Activated gamma-delta T cell treated with anti-CD3 and anti-CD28 coated beads, Interleukin-2, amount 50 U/mL, for 16 hours (primary cell): ENCODE results near the gene MKNK2.
"Not testable (repeated sequence)": the region's sequence is repeated elsewhere in the genome, so short reads cannot be mapped to it uniquely, and the experiment has no call there.

Experiments
- DNase-seq: peaks from one replicate; pipeline ENCODE4 v3.0.0-alpha.2; 2020; ENCODE audit warnings: low read depth

MKNK2 gene

GRCh38 chr19:2050991-2051772 is at the start of gene MKNK2:
TSS of gene MKNK2 (minus strand) at chr19:2051244. CDS start at chr19:2050851, 393 bp downstream.
- DNase-seq: peak; percentile 93

DNA sequence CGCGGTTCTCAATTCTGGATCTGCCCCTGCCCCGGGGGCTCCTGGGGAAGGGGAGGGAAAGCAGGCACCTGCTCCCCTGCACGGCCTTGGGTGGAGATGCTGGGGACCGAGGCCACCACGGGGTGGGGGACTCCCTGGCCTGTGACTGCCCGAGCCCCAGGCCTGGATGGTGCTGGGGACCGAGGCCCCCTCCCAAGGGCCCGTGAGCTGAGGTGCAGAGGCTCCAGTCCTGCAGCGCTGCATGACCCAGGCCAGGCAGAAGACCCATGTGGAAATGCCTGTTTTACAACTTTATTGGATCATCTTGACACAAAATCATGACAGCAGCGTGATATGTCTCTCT is 49.6 kb upstream of the MKNK2 start:
- DNase-seq: no peak

DNA sequence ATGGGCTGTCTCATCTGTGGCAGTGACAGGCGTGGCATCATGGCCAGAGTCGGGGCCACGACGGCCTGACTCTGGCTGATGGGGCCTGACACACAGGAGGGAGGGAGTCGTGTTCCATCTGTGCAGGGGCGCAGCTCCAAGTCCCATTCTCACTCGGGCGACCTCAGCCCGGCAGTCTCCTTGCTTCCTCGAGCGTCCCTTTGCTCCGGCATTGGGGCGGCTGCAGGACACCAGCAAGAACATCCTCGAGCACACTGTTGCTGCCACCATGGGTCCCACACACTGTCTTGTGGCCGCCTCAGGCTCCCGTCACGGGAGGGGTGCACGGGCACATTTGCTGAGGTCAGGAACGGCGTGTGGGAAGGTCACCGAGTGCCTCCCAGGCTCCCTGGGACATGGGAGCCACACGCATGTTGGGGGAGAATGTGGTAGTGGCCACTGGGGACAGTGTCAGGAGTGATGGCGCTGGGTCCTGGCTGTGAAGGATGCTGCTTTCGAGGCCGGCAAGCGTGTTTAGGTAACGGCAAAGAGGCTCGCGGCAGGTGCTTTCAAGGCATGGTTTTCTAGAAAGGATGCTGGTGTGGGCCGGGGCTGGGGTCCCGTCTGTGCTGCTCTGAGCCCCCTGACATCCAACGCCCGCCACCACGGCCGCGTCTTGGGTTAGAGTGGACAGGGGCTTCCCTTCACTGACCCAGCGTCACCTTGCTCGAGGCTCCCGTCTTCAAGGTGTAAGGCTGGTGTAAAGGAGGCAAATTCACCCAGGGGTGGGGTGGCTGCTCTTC is 49.1 kb upstream of the MKNK2 start:
- no peak for DNase-seq

DNA sequence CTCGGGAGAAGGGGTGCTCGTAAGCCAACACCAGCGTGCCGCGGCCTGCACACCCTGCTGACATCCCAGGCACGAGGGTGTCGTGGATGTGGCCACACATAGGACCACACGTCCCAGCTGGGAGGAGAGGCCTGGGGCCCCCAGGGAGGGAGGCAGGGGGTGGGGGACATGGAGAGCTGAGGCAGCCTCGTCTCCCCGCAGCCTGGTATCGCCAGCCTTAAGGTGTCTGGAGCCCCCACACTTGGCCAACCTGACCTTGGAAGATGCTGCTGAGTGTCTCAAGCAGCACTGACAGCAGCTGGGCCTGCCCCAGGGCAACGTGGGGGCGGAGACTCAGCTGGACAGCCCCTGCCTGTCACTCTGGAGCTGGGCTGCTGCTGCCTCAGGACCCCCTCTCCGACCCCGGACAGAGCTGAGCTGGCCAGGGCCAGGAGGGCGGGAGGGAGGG is 48.0 kb upstream of the MKNK2 start:
- no peak for DNase-seq

GRCh38 chr19:2097886-2098327 is 46.9 kb upstream of the MKNK2 start:
- no peak for DNase-seq

- peak; percentile 41 for DNase-seq
These were observed 46.3 kb upstream of the MKNK2 start for GRCh38 chr19:2097203-2097885.

DNA sequence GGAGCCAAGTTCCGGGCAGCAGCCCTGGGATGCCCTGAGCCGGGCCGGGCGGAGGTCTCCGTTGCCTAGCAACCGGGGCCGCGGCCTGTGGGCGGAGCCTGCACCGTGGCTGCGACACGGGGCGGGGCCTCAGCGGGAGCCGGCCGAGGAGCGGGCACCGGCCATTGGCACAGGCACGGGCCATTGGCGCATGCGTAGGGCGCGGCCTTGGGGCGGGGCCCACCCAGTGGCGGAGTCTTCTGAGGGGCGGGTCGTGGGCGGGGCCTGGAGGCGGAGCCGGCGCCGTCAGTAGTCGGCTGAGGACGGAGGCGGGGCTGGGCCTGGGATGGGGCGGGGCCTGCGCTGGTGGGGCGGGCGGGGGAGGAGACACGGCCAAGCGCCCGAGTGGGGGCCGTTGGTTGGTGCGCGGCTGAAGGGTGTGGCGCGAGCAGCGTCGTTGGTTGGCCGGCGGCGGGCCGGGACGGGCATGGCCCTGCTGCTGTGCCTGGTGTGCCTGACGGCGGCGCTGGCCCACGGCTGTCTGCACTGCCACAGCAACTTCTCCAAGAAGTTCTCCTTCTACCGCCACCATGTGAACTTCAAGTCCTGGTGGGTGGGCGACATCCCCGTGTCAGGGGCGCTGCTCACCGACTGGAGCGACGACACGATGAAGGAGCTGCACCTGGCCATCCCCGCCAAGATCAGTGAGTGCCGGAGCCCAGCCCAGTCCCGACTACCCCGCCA is 45.6 kb upstream of the MKNK2 start, which contains the start of gene IZUMO4:
TSS of gene IZUMO4 (plus strand) at position 436 of the 723 bp plus-strand sequence. CDS start at position 467, 31 bp downstream.
- DNase-seq: peak; percentile 100

GRCh38 chr19:2096034-2096479 is 45.0 kb upstream of the MKNK2 start, which contains the start of gene MOB3A:
TSS of gene MOB3A (minus strand) at chr19:2096326. CDS start at chr19:2078560, 17,766 bp downstream.
- DNase-seq: peak; percentile 83

GRCh38 chr19:2091926-2092525 is 41.0 kb upstream of the MKNK2 start:
- not testable (repeated sequence) for DNase-seq

GRCh38 chr19:2089727-2090053 is 38.6 kb upstream of the MKNK2 start:
- DNase-seq: no peak

- no peak for DNase-seq
These were observed 38.1 kb upstream of the MKNK2 start for GRCh38 chr19:2089001-2089711.

- no peak for DNase-seq
These were observed 36.6 kb upstream of the MKNK2 start for GRCh38 chr19:2087621-2088100.

DNA sequence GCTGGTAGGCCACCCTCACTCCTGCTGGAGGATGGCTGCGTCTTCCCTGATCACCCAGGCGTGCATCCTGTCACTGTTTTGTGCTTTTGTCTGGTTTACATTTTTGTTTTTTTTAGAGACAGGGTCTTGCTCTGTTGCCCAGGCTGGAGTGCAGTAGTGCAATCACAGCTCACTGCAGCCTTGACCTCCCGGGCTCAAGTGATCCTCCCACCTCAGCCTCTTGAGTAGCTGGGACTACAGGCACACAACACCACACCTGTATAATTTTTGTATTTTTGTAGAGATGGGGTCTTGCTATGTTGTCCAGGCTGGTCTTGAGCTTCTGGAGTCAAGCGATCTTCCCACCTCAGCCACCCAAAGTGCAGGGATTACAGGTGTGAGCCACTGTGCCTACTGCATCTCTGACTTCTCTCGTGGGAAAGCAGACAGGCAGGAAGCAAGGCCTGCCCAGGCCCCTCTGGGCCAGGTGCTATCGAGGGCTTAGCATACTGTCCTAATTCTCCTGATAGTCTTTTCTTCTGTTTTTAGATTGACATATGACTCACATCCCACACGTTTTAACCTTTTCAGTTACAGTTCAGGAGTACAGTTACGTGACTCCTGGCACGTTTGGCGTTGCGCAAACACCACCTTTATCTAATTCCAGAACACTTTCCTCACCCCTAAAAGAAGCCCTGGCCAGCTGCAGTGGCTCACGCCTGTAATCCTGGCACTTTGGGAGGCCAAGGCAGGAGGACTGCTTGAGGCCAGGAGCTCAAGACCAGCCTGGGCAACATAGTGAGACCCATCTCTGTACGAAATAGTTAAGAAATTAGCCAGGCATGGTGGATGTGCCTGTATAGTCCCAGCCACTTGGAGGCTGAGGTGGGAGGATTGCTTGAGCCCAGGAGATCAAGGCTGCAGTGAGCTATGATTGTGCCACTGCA is 35.9 kb upstream of the MKNK2 start:
- DNase-seq: not testable (repeated sequence)

DNA sequence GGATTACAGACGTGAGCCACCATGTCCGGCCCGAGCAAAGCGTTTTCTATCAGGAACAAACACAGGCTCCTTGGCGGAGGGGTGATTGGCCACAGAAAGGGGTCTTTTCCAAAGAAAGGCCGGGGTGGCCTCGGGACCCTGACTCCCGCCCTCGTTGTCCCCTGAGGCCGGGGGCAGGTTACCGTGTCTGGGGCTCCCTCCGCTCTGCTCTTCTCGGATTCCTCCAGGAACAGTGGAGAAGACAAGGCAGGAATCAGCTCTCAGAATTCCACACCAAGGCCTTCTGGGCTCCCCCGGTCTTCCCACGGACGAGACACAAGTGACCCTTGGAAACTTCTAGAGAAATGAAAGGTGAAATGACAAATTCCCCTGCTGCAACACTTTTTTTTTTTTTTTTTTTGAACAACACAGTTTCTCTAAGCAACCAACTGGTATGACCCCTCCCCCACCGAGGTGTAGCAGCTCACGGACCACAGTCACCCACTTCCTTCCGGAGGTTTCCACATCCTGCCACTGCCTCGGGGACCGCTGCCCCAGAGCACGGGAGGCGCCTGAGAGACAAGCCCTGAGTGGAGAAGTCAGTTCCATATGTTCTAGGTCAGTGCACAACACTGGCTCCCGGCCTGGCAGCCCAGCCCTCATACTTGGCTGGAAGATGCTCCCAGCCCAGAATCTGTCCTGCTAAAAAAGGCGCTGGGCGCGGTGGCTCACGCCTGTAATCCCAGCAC is 34.1 kb upstream of the MKNK2 start:
- DNase-seq: peak; percentile 96

DNA sequence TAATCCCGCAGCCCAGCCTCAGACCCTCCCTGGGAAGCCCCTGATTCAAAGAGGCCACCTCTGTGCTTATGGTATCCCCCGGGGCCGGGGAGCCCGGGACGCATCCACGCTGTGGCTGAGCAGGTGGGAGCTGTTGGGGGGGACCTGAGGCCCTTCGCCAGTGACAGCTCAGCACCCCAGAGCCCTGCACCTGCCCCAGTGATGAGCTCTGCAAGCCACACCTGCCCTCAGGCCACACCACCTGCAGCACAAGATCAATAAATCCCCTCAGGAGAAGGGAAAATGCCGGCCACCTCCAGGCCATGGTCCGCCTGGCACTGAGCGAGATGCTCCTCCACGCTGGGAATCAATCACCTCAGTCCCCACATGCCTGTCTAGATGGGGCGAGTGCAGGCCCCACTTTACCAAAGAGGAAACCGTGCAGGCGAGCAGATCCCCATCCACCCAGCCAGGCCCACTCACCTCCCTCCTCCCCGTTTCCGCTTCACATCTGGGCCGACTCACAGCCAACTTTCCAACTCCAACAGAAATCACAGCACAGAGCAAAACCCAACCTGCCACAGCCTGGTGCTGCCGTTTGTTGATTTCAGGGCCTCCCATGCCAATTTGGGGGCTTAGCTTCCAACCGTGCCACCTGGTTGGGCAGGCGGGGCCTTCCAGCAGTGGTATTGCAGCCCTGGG is 32.3 kb upstream of the MKNK2 start:
- DNase-seq: peak; percentile 54

- peak; percentile 38 for DNase-seq
These were observed 31.1 kb upstream of the MKNK2 start for GRCh38 chr19:2081873-2082810.
